Measurements from ENCODE around the gene ABCC1. TPM values are rescaled to one million over a fixed set of nuclear protein-coding genes. Genes with fewer than 3 reads are reported as not detected.

Gene ABCC1
- total and polyA plus RNA-seq, 2 of the 4 experiments (the other 2 are of a cell fraction), result 39.4 to 66.0 TPM

DNA sequence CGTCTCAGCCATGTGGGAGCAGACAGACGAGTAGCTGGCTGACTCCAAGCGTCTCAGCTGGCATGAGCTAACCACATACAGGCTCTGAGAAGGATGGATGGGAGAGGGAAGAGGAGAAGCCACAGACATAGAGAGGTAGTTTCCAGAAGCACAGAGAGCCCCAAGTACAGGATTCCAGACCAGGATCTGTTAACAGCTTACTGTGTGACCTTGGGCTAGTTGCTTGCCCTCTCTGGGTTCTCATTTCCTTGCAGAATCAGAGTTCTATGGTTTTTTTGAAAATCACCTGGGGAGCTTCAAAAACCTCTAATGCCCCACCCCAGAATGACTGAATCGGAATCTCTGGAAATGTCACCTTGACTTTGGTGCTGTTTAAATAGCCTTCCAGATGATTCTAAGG, 213.7 kb downstream of the ABCC1 start:
- no peak overlapping the region for H3K18ac ChIP-seq (ENCODE audit: low read depth, low read length)
- no peak overlapping the region for H2AK9ac ChIP-seq (replicated peaks; ENCODE audit: low read depth, low read length, poor library complexity)
- POLR2A ChIA-PET (ENCODE audit: unreplicated experiment), result no interaction called here
- peaks cover 13% of the 10 kb centered on the region for H3K9me3 ChIP-seq (ENCODE audit: control insufficient read depth, insufficient read depth, low read length)
- H3K27me3 ChIP-seq (ENCODE audit: control insufficient read depth, insufficient read depth, low read length), result no peaks in the 10 kb centered on the region; the same call in 1 of the 2 replicates
- no peaks in the 10 kb centered on the region for H4K20me1 ChIP-seq (ENCODE audit: insufficient read depth, low read length)
- no peak overlapping the region for H3K9ac ChIP-seq (ENCODE audit: low read depth, low read length)
- H2BK15ac ChIP-seq (ENCODE audit: low read depth, low read length), result no peak overlapping the region
- no TSS peak for BruUV-seq (replicated peaks)
- in situ Hi-C loops (cut with MboI; ENCODE audit: low sequenced_read_pairs), result no loop called here
- no peaks in the 10 kb centered on the region for H3K9me1 ChIP-seq (ENCODE audit: insufficient read depth, low read length)
- H3K23ac ChIP-seq (ENCODE audit: low read depth, low read length), result no peak overlapping the region
- H2BK20ac ChIP-seq (ENCODE audit: low read depth, low read length), result no peak overlapping the region
- H4K91ac ChIP-seq (ENCODE audit: insufficient read depth, low read depth, low read length), result no peak overlapping the region
- no peak overlapping the region for H2BK5ac ChIP-seq (ENCODE audit: low read depth, low read length, poor library complexity, severe bottlenecking)
- H2AK5ac ChIP-seq (ENCODE audit: low read depth, low read length), result no peak overlapping the region
- no peak overlapping the region for H2AFZ ChIP-seq (replicated peaks; ENCODE audit: low read length, poor library complexity)
- H3K27ac ChIP-seq (ENCODE audit: insufficient read depth, low read length), result no peak overlapping the region
- 100% methylated on average over 1 of the region's 4 CpGs; no CpG with 5 or more reads in 1 of the 2 experiments for WGBS, 2 experiments (ENCODE audit: extremely low coverage in 2 of 2, insufficient read length in 1 of 2)
- no peak overlapping the region for H2BK120ac ChIP-seq (ENCODE audit: low read depth, low read length)
- CTCF ChIA-PET, result interaction anchor here (0.9 kb wide), 1 partner anchor 12 kb away, joined by 3 read pairs; no protein-coding TSS in a partner anchor
- TF ChIP-seq, protein P1, sequence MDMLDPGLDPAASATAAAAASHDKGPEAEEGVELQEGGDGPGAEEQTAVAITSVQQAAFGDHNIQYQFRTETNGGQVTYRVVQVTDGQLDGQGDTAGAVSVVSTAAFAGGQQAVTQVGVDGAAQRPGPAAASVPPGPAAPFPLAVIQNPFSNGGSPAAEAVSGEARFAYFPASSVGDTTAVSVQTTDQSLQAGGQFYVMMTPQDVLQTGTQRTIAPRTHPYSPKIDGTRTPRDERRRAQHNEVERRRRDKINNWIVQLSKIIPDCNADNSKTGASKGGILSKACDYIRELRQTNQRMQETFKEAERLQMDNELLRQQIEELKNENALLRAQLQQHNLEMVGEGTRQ (IDR thresholded peaks at IDR 0.05; ENCODE audit: low read depth, low read length), result no peak
- TF ChIP-seq POLR2A (IDR thresholded peaks at IDR 0.05; ENCODE audit: low read depth, low read length), result no peak
- no peak for TF ChIP-seq CEBPB (IDR thresholded peaks at IDR 0.05; ENCODE audit: low read depth, low read length)
- TF ChIP-seq SMC3 (IDR thresholded peaks at IDR 0.05; ENCODE audit: low read depth, low read length), result no peak
- TF ChIP-seq, protein P2, sequence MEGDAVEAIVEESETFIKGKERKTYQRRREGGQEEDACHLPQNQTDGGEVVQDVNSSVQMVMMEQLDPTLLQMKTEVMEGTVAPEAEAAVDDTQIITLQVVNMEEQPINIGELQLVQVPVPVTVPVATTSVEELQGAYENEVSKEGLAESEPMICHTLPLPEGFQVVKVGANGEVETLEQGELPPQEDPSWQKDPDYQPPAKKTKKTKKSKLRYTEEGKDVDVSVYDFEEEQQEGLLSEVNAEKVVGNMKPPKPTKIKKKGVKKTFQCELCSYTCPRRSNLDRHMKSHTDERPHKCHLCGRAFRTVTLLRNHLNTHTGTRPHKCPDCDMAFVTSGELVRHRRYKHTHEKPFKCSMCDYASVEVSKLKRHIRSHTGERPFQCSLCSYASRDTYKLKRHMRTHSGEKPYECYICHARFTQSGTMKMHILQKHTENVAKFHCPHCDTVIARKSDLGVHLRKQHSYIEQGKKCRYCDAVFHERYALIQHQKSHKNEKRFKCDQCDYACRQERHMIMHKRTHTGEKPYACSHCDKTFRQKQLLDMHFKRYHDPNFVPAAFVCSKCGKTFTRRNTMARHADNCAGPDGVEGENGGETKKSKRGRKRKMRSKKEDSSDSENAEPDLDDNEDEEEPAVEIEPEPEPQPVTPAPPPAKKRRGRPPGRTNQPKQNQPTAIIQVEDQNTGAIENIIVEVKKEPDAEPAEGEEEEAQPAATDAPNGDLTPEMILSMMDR (conservative IDR thresholded peaks at IDR 0.05; ENCODE audit: low read depth, low read length), result no peak
- no peak for TF ChIP-seq RCOR1 (IDR thresholded peaks at IDR 0.05; ENCODE audit: insufficient replicate concordance, low read length)
- TF ChIP-seq RFX5 (IDR thresholded peaks at IDR 0.05; ENCODE audit: low read depth, low read length), result no peak
- no peak for TF ChIP-seq BHLHE40 (IDR thresholded peaks at IDR 0.05; ENCODE audit: low read depth, low read length)
- TF ChIP-seq MXI1 (IDR thresholded peaks at IDR 0.05; ENCODE audit: borderline replicate concordance, low read depth, low read length), result no peak
- TF ChIP-seq MAFK (IDR thresholded peaks at IDR 0.05; ENCODE audit: low read depth, low read length), result no peak
- TF ChIP-seq RAD21 (IDR thresholded peaks at IDR 0.05; ENCODE audit: low read length), result no peak
- no peak for TF ChIP-seq FOS (IDR thresholded peaks at IDR 0.05; ENCODE audit: low read depth, low read length)
- no peak for TF ChIP-seq NFE2L2 (IDR thresholded peaks at IDR 0.05; ENCODE audit: low read depth, low read length)
- no peak for TF ChIP-seq MAZ (IDR thresholded peaks at IDR 0.05; ENCODE audit: borderline replicate concordance, low read depth, low read length)
- no peak for TF ChIP-seq CHD1 (IDR thresholded peaks at IDR 0.05; ENCODE audit: low read depth, low read length)
- TF ChIP-seq, protein P3, sequence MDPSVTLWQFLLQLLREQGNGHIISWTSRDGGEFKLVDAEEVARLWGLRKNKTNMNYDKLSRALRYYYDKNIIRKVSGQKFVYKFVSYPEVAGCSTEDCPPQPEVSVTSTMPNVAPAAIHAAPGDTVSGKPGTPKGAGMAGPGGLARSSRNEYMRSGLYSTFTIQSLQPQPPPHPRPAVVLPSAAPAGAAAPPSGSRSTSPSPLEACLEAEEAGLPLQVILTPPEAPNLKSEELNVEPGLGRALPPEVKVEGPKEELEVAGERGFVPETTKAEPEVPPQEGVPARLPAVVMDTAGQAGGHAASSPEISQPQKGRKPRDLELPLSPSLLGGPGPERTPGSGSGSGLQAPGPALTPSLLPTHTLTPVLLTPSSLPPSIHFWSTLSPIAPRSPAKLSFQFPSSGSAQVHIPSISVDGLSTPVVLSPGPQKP (IDR thresholded peaks at IDR 0.05; ENCODE audit: borderline replicate concordance, low read depth, low read length), result no peak
- H3K4me2 ChIP-seq (ENCODE audit: low read depth, low read length), result no peak overlapping the region
- no peak overlapping the region for H3K4ac ChIP-seq (ENCODE audit: low read depth, low read length)
- no peaks in the 10 kb centered on the region for H3K79me1 ChIP-seq (ENCODE audit: low read depth in 1 of 2, low read length in 2 of 2)
- H3K36me3 ChIP-seq (ENCODE audit: control insufficient read depth, insufficient read depth, low read length), result peaks cover 3% of the 10 kb centered on the region; the same call in 1 of the 2 replicates
- H3K56ac ChIP-seq (ENCODE audit: extremely low read depth, insufficient read depth, low read length), result no peak overlapping the region
- H4K8ac ChIP-seq (ENCODE audit: low read depth in 2 of 2, low read length in 2 of 2), result no peak overlapping the region
- DNase-seq (no peak), ATAC-seq (ENCODE audit: low read depth) (no peak)
- H3K4me3 ChIP-seq (ENCODE audit: insufficient read depth, low read depth, low read length), result no peak overlapping the region
- dilution Hi-C loops (cut with HindIII; ENCODE audit: low sequenced_read_pairs, unreplicated experiment), result no loop called here
- H3K4me1 ChIP-seq (ENCODE audit: control insufficient read depth, insufficient read depth, low read length), result no peaks in the 10 kb centered on the region
- no peak overlapping the region for H3K14ac ChIP-seq (replicated peaks; ENCODE audit: low read depth, low read length)
- no peak overlapping the region for H4K5ac ChIP-seq (ENCODE audit: low read depth, low read length)
- intact Hi-C loops (cut with micrococcal nuclease), result no loop called here

Measured in IMR-90 (cell line).